MV-4-11 (cell line): Measurements from ENCODE around the gene ANKH.

Source experiments
- DNase-seq: peaks from one replicate; lab custom pipeline; 2025; lab: John Stamatoyannopoulos, UW

The ANKH gene

DNA sequence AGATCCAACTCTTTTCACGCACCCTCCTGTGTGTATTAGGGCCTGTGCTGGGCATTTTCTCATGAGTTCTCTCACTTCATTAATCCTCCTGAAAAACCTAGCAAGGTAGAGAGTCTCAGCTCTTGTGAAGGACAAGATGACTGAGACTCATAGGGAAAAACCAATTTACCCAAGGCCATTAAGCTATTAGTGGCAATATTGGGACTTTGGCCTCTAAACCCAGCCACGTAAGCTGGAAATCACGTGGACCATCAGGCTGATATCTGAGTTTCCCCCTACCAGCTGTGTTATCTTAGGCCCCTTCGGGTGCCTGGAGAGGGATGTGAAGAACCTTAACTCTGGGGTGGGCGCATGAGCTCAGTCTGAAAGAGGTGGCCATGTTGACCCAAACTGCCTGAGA lies 80.7 kb downstream of the ANKH start:
- no peak for DNase-seq

DNA sequence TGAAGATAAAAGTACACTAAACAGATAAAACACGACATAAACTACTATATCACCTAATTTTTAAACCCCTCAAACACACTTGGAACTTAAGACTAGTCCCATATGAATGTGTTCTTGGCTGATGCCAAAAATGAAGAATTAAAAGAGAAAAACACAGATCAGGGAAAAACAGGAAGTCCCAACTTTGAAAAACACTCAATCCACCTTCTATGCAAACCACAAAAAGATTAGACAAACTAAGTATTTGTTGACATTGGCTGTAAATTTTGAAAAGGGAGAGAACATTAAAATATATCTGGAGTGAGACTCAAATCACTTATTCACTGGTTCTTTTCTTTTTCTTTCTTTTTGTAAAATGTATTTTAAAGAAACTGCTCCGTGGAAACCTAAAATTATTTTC lies 81.4 kb downstream of the ANKH start:
- DNase-seq: peak; percentile 49

- DNase-seq: peak; percentile 5
Measured at GRCh38 chr5:14787801-14788579, 83.6 kb downstream of the ANKH start.

GRCh38 chr5:14783691-14784090 lies 87.9 kb downstream of the ANKH start:
- no peak for DNase-seq

DNA sequence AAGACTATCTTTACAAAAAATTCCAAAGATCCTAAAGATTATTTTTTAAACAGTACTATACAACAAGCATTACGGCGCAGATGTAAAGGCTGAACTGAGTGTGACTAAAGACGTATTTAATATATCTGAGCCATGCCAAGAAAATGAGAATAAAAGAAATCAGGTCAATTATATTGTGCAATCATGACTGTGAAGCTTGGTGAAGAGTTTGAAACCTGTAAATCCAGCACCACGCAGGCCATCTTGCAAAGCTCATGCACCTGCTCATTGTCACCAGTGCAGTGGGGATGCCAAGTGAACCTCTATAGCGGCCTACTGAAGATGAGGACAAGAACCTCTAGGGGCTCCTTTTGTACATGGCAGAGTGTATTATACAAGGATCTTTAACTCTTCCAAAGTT lies 89.0 kb downstream of the ANKH start:
- no peak for DNase-seq

- DNase-seq: no peak
Measured at GRCh38 chr5:14781106-14781505, 90.5 kb downstream of the ANKH start.

- DNase-seq: no peak
Measured at GRCh38 chr5:14779975-14780374, 91.6 kb downstream of the ANKH start.

GRCh38 chr5:14778792-14779070 lies 92.8 kb downstream of the ANKH start:
- DNase-seq: no peak

DNA sequence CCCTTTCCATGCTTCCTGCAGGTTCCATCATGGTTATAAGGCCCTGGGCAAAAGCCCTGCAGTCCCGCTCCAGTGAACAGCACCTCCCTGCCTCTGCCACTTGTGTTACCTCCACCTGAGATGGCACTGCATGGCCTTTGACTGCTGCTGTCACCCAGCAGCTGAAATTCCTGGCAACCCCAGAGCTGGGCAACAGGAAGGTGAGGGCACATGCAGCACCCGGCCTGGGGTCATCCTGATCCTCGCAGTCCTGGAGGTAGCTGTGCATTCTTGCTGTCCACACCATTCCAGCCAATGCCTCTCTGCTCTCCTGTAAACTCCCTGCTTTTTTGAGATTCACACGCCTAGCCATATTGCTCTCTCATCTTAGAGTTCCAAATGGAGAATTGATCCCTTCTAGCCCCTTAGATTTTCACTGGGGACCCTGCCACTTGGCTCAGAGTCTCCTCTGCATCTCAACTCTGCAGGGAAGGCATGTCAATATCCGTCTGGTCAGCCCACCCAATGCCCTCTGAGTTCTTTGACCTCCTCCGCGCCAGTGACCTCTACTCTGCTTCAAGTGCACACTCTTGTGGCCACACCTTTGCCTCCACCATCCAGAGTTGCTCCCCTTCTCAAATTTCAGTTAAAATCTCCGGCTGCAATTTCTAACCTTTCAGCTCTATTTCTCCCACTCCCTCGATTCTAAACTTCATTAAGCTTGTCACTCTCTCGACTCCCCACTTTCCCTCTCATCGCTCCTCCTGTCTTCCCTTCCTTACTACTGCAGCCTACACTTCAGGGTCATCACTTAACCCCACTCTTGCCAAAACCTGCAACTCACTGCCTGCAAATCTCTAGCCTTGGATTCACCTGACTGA lies 93.4 kb downstream of the ANKH start:
- DNase-seq: no peak

GRCh38 chr5:14777187-14777586 lies 94.4 kb downstream of the ANKH start:
- DNase-seq: no peak

GRCh38 chr5:14776602-14777001 lies 95.0 kb downstream of the ANKH start:
- no peak for DNase-seq

GRCh38 chr5:14775857-14776256 lies 95.7 kb downstream of the ANKH start:
- no peak for DNase-seq

DNA sequence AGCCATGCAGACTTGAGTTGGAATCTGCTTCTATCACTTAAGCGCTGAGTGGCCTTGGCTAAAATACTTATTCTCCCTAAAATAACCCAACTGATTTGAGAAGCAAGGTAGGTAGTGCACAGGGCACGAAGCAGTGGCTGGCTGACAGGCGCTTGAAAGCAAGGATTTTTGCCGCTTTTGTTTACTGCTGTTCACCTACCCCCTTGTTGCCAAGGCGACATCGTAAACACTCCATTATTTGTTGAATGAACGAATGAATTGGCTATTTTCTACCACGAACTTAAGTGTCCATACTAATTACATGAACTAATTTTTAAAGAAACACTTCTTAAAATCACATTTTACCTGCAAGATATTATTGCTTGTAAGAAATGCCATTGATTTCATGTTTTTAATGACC lies 98.0 kb downstream of the ANKH start:
- DNase-seq: no peak

- DNase-seq: no peak
Measured at GRCh38 chr5:14771972-14772371, 99.6 kb downstream of the ANKH start.

- no peak for DNase-seq
Measured at GRCh38 chr5:14771189-14771588, 100.4 kb downstream of the ANKH start.

DNA sequence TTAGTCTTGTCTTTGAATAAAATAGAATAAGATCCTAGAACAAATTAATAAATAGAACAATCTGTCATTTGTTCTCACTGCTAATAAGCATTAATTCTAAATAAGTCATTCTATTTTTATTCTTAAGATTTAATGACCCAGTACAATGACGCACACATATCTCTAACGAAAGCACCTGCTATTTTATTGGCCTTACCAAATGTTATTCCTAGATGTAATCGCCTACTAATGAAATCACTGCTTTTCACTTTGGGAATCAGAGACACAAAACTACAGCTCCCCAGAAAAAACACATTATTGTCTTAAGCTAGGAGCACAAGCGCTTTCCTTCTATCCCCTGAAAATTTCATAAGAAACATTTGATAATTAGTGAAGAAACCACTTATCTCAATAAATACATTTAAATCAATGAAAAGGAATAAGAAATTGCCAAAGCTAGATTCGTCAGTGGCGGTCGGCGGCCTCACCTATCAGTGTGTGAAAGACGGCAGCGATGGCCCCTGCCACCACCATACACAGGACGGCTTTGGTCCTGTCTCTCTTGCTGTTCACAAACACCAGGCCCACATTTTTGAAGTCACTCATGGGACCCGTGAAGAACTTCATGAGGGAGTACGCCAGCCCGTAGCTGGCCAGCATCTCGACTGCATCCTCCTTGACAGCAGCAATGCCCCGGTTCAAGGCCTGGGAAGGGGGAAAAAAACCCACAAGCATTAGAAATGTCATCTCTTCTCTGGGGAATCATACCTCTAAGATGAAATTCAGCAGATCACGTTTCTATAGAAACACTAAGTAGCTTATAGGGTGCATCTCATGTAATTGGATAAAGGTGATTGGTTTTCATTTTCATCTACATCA lies 102.8 kb downstream of the ANKH start:
- no peak for DNase-seq

GRCh38 chr5:14767735-14768507 lies 103.7 kb downstream of the ANKH start:
- DNase-seq: peak; percentile 8

DNA sequence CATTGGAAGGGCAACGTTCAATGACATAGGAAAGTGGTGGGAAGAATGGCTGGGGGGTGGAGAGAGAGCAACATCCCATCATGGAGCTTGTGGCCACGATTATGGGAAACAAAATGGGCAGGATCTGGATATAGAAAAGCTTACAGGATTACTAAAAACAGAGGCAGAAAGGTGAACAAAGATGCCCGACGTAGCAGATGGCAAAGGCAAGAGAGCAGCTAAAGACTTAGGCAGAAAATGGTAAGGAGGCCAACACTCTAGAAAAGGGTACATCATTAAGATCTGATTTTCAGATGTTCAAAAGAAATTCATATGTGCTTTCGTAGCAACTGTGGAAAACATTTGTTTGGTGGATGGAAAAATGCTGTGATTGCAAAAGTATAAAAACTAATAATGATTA lies 104.5 kb downstream of the ANKH start:
- DNase-seq: no peak

DNA sequence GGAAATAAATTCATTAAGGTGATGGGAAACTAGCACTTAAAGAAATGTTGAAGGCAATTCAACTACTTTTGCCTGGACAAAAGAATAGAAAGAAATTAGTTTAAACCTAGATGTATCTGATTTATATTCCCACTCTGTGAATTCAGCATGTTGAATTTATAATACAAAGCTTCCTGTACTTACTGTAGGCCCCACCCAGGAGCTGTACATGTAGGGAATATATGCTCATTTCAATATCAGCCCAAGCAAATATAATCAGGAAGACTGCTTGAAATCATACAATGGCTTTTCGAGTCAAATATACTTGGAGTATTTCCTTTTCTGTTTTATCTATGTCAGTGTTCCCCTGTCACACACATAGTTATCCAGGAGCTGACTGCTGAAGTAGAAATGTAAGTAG lies 105.0 kb downstream of the ANKH start:
- no peak for DNase-seq

DNA sequence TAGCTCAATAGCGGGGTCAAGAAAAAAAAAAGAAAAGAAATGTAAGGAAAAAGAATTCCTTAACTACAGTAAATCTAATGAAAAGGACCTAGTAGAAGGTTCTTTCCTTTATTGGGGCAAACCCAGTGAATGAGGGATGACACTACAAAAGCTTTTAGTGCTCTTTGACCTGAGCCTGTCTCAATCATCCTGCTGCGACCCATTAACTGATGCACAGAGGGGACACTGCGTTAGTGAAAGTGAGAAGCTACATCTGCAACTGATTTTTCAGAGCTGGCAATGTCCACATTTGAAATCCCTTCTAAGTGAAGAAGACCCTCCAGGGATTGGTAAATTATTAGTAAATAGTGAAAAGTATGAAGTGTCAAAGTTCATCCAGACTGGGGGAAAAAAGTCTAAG lies 106.0 kb downstream of the ANKH start:
- no peak for DNase-seq

GRCh38 chr5:14762549-14763216 lies 108.9 kb downstream of the ANKH start:
- DNase-seq: no peak
